HepG2 (cell line): Measurements from ENCODE around the gene RBCK1. TPM values are rescaled to one million over a fixed set of nuclear protein-coding genes. Genes with fewer than 3 reads are reported as not detected.
A peak's percentile ranks its signal among the peaks of the same experiment; 100 is the strongest.

Source experiments
- AHR ChIP-seq: IDR thresholded peaks from 2 replicates; pipeline ENCODE4 v1.6.1; 2018; ENCODE audit warnings: missing genetic modification reagents, missing compliant biosample characterization
- AKAP8 ChIP-seq: sonication (generic); formaldehyde crosslinking; IDR thresholded peaks from 2 replicates; pipeline ENCODE4 v1.5.1; 2020; ENCODE audit warnings: mild to moderate bottlenecking, missing genetic modification reagents
- EEA1 ChIP-seq: sonication (generic); formaldehyde crosslinking; IDR thresholded peaks from 2 replicates; pipeline ENCODE4 v1.5.1; 2020; ENCODE audit warnings: mild to moderate bottlenecking, missing genetic modification reagents, borderline replicate concordance
- GABPB1 ChIP-seq: IDR thresholded peaks from 2 replicates; pipeline ENCODE4 v1.6.1; 2016; ENCODE audit warnings: mild to moderate bottlenecking, missing genetic modification reagents, moderate library complexity, missing compliant biosample characterization
- HNF4G ChIP-seq, 2 experiments: sonication (generic) in 1 of 2; formaldehyde crosslinking in 1 of 2; IDR thresholded peaks; 2 replicates each; pipeline versions ENCODE4 v1.4.0 to v1.6.1; 2011 to 2020; ENCODE audit warnings: borderline replicate concordance in 2 of 2, low read depth in 2 of 2, mild to moderate bottlenecking in 2 of 2, low read length in 1 of 2, missing genetic modification reagents in 1 of 2, moderate library complexity in 1 of 2
- KAT2B ChIP-seq: fragments of 150-350 bp; IDR thresholded peaks from 2 replicates; pipeline ENCODE4 v1.6.1; 2014; ENCODE audit warnings: low read depth, low read length, borderline replicate concordance
- MAF1 ChIP-seq: sonication (generic); formaldehyde crosslinking; IDR thresholded peaks from 2 replicates; pipeline ENCODE4 v1.5.0; 2020; ENCODE audit warnings: missing genetic modification reagents, borderline replicate concordance
- MEIS1 ChIP-seq: sonication (generic); formaldehyde crosslinking; IDR thresholded peaks from 2 replicates; pipeline ENCODE4 v1.9.0; 2021; ENCODE audit warnings: mild to moderate bottlenecking, missing genetic modification reagents, moderate library complexity, borderline replicate concordance
- MIXL1 ChIP-seq: IDR thresholded peaks from 2 replicates; pipeline ENCODE4 v1.6.1; 2016
- MZF1 ChIP-seq: sonication (generic); formaldehyde crosslinking; IDR thresholded peaks from 2 replicates; pipeline ENCODE4 v1.8.1; 2023; ENCODE audit warnings: mild to moderate bottlenecking, missing genetic modification reagents, borderline replicate concordance
- NFE2L1 ChIP-seq: sonication (generic); formaldehyde crosslinking; IDR thresholded peaks from 2 replicates; pipeline ENCODE4 v1.4.0; 2020; ENCODE audit warnings: missing genetic modification reagents, mild to moderate bottlenecking, borderline replicate concordance
- NFE2L2 ChIP-seq: fragments of 150-350 bp; IDR thresholded peaks from 2 replicates; pipeline ENCODE4 v1.6.1; 2014; ENCODE audit warnings: low read length
- RFX3 ChIP-seq: IDR thresholded peaks from 2 replicates; pipeline ENCODE4 v1.6.1; 2016; ENCODE audit warnings: missing biosample characterization, missing genetic modification reagents
- ZNF296 ChIP-seq: sonication (generic); formaldehyde crosslinking; conservative IDR thresholded peaks from 2 replicates; pipeline ENCODE4 v1.5.0; 2020; ENCODE audit warnings: mild to moderate bottlenecking, missing genetic modification reagents
- ZNF432 ChIP-seq: sonication (generic); formaldehyde crosslinking; IDR thresholded peaks from 2 replicates; pipeline ENCODE4 v1.5.0; 2020; ENCODE audit warnings: missing genetic modification reagents, mild to moderate bottlenecking, borderline replicate concordance
- ZNF468 ChIP-seq: sonication (generic); formaldehyde crosslinking; IDR thresholded peaks from 2 replicates; pipeline ENCODE4 v1.8.0; 2022; ENCODE audit warnings: mild to moderate bottlenecking, moderate library complexity, missing genetic modification reagents
- ZNF570 ChIP-seq: sonication (generic); formaldehyde crosslinking; IDR thresholded peaks from 2 replicates; pipeline ENCODE4 v1.4.0; 2020; ENCODE audit warnings: mild to moderate bottlenecking, missing genetic modification reagents, borderline replicate concordance
- ZNF770 ChIP-seq: sonication (generic); formaldehyde crosslinking; IDR thresholded peaks from 2 replicates; pipeline ENCODE4 v1.5.0; 2020; ENCODE audit warnings: mild to moderate bottlenecking, missing genetic modification reagents
- ZNF792 ChIP-seq: IDR thresholded peaks from 2 replicates; pipeline ENCODE4 v1.6.1; 2016
- ZNF879 ChIP-seq: sonication (generic); formaldehyde crosslinking; IDR thresholded peaks from 2 replicates; pipeline ENCODE4 v1.8.1; 2023; ENCODE audit warnings: missing genetic modification reagents
- ZSCAN21 ChIP-seq: sonication (generic); formaldehyde crosslinking; IDR thresholded peaks from 2 replicates; pipeline ENCODE4 v1.8.0; 2022; ENCODE audit warnings: mild to moderate bottlenecking, missing genetic modification reagents, moderate library complexity, borderline replicate concordance
- ZSCAN25 ChIP-seq: sonication (generic); formaldehyde crosslinking; IDR thresholded peaks from 2 replicates; pipeline ENCODE4 v1.8.0; 2022; ENCODE audit warnings: mild to moderate bottlenecking, missing genetic modification reagents
- polyA plus RNA-seq, 8 experiments: library from polyadenylated mRNA; depleted of rRNA in 3 of 8; stranded (reverse) in 7 of 8; unstranded in 1 of 8; fragments of >200 nt; fragmentation: Illumina TruSeq in 4 of 8; extraction: Trizol in 4 of 8; gene quantifications; 2 replicates each; pipeline versions ENCODE4 v1.2.1 to v1.2.3, GENCODE V29; 2011 to 2016; ENCODE audit warnings: low read depth in 4 of 8, missing spikeins in 1 of 8, mixed read lengths in 1 of 8; ENCODE audit not compliant: insufficient read depth in 1 of 8
- total RNA-seq, 5 experiments: library from RNA; depleted of rRNA; stranded (reverse); fragments of >200 nt; fragmentation: Illumina TruSeq; extraction: Trizol; gene quantifications; 2 replicates each; pipeline ENCODE4 v1.2.3, GENCODE V29; 2016; ENCODE audit warnings: low read depth in 1 of 5
- TF ChIP-seq, protein P1 (sequence below): sonication (generic); formaldehyde crosslinking; IDR thresholded peaks from 2 replicates; pipeline ENCODE4 v1.4.0; 2020; ENCODE audit warnings: missing genetic modification reagents, borderline replicate concordance
- TF ChIP-seq, protein P2 (sequence below): sonication (generic); formaldehyde crosslinking; IDR thresholded peaks from 2 replicates; pipeline ENCODE4 v1.4.0; 2020; ENCODE audit warnings: missing genetic modification reagents, borderline replicate concordance

The RBCK1 gene
- total and polyA plus RNA-seq, 2 of the 13 experiments (the other 11 are each of a cell fraction or from before 2014, with no cell fraction given) = 149 to 215 TPM

DNA sequence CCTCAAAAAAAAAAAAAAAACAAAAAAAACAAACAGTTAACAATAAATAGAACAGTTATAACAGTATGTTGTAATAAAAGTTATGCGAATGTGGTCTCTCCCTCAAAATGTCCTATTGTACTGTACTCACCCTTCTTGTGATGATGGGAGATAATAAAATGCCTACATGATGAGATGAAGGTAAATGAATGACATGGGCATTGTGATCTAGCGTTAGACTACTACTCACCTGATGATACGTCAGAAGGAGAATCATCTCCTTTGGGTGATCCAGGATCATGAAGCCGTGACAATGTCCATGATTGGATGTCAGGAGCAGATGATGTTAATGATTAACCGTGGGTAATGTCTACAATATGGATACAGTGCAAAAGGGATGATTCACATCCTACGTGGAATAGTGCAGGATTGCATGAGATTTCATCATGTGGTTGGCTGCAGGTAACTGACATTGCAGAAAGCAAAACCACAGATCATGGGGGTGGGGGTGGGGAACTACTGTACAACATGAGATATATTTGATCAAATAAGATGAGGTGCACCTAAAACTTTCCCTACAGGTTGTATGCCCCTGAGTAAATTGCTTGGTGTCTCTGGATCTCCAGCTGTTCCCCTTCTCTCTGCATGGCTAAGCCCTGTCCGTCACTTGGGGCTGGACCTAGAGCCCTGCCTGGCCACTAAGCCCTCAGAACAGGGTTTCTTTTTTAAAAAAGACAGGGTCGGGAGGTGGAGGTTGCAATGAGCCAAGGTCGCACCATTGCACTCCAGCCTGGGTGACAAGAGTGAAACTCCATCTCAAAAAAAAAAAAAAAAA is 6.2 kb upstream of the RBCK1 start (continued):
- TF ChIP-seq, protein P1, sequence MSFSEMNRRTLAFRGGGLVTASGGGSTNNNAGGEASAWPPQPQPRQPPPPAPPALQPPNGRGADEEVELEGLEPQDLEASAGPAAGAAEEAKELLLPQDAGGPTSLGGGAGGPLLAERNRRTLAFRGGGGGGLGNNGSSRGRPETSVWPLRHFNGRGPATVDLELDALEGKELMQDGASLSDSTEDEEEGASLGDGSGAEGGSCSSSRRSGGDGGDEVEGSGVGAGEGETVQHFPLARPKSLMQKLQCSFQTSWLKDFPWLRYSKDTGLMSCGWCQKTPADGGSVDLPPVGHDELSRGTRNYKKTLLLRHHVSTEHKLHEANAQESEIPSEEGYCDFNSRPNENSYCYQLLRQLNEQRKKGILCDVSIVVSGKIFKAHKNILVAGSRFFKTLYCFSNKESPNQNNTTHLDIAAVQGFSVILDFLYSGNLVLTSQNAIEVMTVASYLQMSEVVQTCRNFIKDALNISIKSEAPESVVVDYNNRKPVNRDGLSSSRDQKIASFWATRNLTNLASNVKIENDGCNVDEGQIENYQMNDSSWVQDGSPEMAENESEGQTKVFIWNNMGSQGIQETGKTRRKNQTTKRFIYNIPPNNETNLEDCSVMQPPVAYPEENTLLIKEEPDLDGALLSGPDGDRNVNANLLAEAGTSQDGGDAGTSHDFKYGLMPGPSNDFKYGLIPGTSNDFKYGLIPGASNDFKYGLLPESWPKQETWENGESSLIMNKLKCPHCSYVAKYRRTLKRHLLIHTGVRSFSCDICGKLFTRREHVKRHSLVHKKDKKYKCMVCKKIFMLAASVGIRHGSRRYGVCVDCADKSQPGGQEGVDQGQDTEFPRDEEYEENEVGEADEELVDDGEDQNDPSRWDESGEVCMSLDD (CRISPR knock-in tag) = no peak
- no peak for TF ChIP-seq ZNF468 (CRISPR knock-in tag)
- peak; percentile 61; the same call in 1 of the 2 replicates for TF ChIP-seq ZSCAN21 (CRISPR knock-in tag)
- TF ChIP-seq ZNF770 (CRISPR knock-in tag) = peak; percentile 75; the same call in 1 of the 2 replicates
- no peak for TF ChIP-seq MAF1 (CRISPR knock-in tag)
- TF ChIP-seq AHR = no peak; the same call in 1 of the 2 replicates
- no peak for TF ChIP-seq ZNF432
- no peak for TF ChIP-seq MZF1 (CRISPR knock-in tag)
- TF ChIP-seq ZNF792 = peak; percentile 86
- no peak for TF ChIP-seq ZNF570
- TF ChIP-seq, protein P2, sequence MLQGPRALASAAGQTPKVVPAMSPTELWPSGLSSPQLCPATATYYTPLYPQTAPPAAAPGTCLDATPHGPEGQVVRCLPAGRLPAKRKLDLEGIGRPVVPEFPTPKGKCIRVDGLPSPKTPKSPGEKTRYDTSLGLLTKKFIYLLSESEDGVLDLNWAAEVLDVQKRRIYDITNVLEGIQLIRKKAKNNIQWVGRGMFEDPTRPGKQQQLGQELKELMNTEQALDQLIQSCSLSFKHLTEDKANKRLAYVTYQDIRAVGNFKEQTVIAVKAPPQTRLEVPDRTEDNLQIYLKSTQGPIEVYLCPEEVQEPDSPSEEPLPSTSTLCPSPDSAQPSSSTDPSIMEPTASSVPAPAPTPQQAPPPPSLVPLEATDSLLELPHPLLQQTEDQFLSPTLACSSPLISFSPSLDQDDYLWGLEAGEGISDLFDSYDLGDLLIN (CRISPR knock-in tag) = no peak
- TF ChIP-seq NFE2L2 = peak; percentile 77
- TF ChIP-seq MIXL1 (CRISPR knock-in tag) = peak; percentile 97
- no peak for TF ChIP-seq EEA1
- peak; percentile 55; the same call in 1 of the 2 replicates for TF ChIP-seq GABPB1
- no peak for TF ChIP-seq AKAP8 (CRISPR knock-in tag)
- TF ChIP-seq RFX3 = no peak
- TF ChIP-seq NFE2L1 (CRISPR knock-in tag) = no peak
- no peak for TF ChIP-seq ZSCAN25 (CRISPR knock-in tag)
- peak; percentile 92; the same call in 1 of the 2 replicates for TF ChIP-seq MEIS1 (CRISPR knock-in tag)
- TF ChIP-seq KAT2B = no peak
- TF ChIP-seq HNF4G (IDR thresholded peaks at IDR 0.05; ENCODE audit: borderline replicate concordance, low read depth, low read length) = no peak; the same call in 1 of the 2 replicates
- no peak for TF ChIP-seq HNF4G (CRISPR knock-in tag; IDR thresholded peaks at IDR 0.05; ENCODE audit: borderline replicate concordance, low read depth)
- no peak for TF ChIP-seq ZNF879 (CRISPR knock-in tag)
- TF ChIP-seq ZNF296 = 0 out of 2 replicates have a peak, but pooled peaks have one; percentile 42
